Activated CD4-positive, CD25-positive, alpha-beta regulatory T cell treated with anti-CD3 and anti-CD28 coated beads, Interleukin-2, amount 50 U/mL, for 16 hours (primary cell): ENCODE results near the gene MMRN1.

Source experiments
- DNase-seq: peaks from one replicate; pipeline ENCODE4 v3.0.0-alpha.2; 2020; ENCODE audit warnings: low read depth, low spot score

The MMRN1 gene

GRCh38 chr4:89894649-89895550 lies at the start of gene MMRN1:
Gene MMRN1, plus strand, starts transcription at chr4:89894854. Its CDS starts 118 bp downstream, at chr4:89894972.
- no peak for DNase-seq

DNA sequence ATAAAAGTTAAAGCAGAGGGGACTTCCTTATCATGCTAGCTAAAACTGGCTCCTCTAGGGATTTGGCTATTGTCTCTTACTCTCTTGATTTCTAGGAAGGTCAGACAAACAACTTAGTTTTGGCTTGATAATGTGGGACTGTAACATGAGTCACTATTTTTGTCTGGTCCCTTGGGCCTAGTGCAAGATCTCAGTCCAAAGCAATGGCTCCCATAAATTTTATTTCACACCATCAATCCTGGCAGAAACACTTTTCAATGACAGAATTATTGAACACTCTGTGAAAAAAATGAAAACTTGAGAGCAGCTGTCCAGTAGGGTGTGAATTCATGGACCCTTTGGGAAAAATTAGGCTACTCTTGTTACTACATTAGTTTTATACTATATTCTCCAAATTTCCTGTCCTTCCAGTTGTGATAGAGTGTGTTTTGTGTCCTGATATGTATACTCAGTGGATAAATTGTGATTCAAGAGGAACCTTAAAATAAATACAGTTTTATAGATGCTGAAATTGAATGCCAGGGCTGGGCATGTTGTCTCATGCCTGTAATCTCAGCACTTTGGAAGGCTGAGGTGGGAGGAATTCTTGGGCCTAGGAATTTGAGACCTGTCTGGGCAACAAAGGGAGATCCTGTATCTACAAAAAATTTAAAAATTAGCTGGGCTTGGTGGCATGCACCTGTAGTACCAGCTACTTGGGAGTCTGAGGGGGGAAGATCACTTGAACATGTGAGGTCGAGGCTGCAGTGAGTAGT lies 46.9 kb upstream of the MMRN1 start:
- DNase-seq = no peak

DNA sequence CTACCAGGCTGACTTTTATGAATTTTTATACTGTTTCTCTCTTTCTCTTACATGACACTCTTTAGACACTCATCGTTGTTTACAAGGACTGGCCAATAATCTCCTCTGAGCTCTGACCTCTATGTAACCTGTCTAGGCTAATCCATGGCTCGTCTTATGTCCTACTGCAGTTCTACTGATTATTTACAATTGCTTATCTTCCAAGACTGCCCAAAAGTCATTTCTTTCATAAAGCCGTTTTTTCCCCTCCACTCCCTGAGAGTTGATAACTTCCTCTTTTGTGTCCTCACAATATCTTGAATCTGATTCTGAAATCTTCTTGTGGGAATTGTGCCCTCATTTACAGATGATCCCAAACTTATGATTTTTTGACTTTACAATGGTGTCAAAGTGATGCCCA lies 39.4 kb upstream of the MMRN1 start:
- DNase-seq = no peak

DNA sequence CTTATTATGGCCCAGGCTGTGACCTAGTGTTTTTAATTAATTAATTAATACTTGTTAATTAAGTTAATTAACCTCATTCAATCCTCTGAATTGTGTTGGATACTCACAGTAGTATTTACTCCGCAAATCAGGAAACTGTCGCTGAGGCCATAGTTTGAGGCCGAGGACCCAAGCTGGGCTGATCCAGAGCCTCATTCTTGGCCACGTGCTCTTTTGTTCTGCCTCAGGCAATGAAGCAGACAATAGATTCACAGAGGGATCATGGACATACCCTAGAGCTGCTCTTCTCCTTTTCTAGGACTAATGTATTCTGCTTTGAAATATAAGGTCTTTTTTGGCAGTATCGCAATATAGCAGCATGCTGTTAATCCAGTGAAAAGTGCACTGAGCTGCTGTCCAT lies 33.7 kb upstream of the MMRN1 start:
- DNase-seq = no peak

GRCh38 chr4:89863533-89863932 lies 31.1 kb upstream of the MMRN1 start:
- no peak for DNase-seq

GRCh38 chr4:89868276-89868675 lies 26.4 kb upstream of the MMRN1 start:
- no peak for DNase-seq

GRCh38 chr4:89868999-89869589 lies 25.6 kb upstream of the MMRN1 start:
- no peak for DNase-seq

- DNase-seq = no peak
Measured at GRCh38 chr4:89871211-89871610, 23.4 kb upstream of the MMRN1 start.

DNA sequence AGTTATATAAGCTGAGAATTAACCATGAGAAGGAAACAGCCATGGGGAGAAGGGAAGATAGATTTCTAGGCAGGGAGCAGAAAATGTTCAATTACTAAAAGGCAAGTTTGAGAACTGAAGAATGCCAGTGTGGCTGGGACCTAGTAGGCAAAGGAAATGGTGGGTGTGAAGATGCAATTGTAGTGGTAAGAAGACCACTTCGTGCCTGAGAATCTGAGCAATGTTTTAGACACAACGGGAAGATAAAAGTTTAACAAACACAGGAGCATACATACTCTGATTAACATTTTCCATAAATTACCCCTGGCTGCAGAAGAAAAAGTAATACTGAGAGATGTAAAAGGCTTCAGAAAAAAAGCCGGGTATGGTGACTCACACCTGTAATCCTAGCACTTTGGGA lies 18.1 kb upstream of the MMRN1 start:
- DNase-seq = no peak

GRCh38 chr4:89878611-89879010 lies 16.0 kb upstream of the MMRN1 start:
- no peak for DNase-seq

DNA sequence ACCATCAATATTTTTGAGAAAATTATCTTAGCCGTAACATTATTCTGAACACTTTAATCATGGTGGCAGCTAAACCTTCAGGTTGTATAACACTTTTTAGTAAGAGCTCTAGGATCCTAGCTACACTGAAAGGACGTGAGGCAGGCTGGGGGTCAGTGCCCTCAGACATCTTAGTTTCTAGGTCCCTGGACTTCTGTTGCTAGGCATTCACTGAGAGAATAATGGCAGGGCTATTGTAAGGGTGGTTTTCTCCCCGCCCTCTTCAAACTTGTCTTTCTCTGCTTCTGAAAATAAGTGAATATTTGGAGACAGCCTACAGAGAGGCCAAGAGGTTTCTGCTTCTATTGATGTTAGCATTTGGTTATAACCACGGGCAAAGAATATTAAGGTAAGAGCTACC lies 15.4 kb upstream of the MMRN1 start:
- DNase-seq = no peak

DNA sequence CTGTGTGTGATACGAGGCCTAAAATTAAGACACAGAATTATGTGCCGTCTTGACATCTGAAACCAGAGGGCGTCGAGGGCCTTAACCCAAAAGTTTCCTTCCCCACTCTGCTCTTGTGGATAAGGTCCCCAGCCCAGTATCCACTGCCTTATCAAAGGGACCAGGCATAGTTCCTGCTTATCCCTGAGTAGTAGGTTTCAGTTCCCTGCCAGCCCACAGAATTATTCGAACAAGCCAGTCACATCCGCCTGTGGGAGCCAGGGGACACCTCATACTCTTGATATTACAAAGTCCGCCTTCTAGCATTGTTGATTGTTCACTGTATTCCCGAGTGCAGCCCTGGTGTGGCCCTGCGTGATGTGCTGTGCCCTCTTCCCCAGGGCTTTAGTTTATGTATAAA lies 5.4 kb upstream of the MMRN1 start:
- no peak for DNase-seq

GRCh38 chr4:89897867-89898266 lies 3.2 kb downstream of the MMRN1 start:
- DNase-seq = no peak

- DNase-seq = no peak
Measured at GRCh38 chr4:89898304-89898716, 3.7 kb downstream of the MMRN1 start.

- no peak for DNase-seq
Measured at GRCh38 chr4:89899152-89899551, 4.5 kb downstream of the MMRN1 start.

- DNase-seq = no peak
Measured at GRCh38 chr4:89899854-89900253, 5.2 kb downstream of the MMRN1 start.

DNA sequence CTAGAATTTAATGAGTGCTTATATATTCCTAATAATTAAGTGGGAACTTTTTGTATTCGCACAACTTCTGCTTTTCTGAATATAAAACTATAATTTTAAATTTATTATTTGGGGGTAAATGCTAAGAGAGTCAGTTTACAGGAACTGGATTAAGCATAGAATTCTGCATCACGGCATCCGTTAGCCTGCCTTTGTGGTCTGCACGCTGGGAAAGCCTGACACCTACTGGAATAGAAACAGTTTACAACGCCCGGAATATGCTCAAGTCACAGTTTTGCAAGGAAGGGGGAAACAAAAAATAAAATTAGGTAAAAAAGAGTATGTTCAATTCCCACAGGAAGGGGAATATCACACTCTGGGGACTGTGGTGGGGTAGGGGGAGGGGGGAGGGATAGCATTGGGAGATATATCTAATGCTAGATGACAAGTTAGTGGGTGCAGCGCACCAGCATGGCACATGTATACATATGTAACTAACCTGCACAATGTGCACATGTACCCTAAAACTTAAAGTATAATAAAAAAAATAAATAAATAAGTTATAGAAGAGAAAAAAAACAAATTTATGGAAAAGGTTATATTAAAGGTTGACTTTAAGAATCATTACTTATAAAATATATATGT lies 7.3 kb downstream of the MMRN1 start:
- DNase-seq = peak; percentile 27

DNA sequence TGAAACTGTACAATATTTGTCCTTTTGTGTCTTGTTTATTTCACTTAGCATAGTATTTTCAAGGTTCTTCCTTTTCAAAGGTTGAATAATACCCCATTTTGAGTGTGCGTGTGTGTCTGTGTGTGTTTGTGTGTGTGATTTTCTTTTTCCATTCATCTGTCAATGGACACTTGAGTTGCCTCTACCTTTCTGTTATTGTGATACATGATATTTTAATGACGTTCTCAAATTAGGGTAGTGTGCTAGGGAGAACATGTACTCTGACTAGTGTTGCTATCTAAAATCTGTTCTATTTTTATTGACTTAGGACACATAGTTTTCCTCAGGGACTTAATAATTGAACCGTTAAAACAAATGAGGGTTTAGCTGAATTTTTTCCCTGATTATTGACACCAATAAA lies 9.9 kb downstream of the MMRN1 start:
- DNase-seq = no peak

DNA sequence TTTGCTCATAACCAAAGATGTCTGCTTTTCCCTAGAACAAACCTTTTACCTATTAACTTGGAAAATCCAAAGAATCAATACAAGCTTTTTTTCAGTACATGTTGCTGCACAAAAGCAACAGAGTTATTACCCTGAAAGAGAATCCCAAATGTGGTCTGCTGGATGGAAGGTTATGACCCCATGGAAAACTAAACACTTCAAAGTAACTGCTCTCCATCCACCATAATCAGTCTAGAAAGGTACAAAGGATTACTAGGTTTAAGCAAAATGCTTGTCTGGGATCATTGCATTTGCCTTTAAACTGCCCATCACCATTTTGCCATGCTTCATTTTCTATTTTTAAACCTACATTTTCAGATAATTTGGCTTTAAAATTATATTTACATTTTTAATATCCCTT lies 11.7 kb downstream of the MMRN1 start:
- no peak for DNase-seq

DNA sequence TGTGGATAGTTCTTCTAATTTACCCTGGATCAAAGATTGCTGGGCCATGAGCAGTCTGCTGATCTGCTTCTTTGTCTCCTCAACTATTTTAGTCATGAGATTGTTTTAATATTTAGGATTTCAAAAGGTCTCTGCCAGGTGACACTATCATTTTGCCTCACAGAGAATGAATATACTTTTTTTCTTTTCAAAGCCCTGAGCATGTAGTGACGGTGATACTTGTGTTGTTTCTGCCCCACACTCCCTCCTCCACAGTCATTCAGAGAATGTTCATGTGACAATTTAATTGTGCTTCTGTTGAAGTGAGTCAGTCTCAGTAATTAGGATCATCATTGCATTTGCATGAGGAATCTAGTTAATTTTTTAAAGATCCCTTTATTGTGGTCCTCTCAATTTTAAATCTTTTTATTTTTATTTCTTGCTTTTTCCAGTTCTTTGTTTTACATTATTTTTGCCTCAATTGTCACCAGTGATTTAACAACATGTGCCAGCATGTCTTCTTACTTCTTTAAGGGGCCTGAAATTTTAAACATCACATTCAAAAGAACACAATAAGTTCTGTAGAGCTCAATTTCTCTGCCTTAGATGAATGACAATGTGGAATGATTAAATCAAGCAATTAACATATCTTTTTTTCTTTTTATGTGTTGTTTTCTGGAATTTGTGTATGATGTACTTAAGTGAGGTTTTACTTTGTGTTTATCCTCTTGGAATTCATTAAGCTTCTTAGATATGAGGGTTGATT lies 12.3 kb downstream of the MMRN1 start:
- DNase-seq = no peak

GRCh38 chr4:89909889-89910288 lies 15.2 kb downstream of the MMRN1 start:
- DNase-seq = no peak
